HG03095 (cell line): ENCODE results near the gene SMIM11.
"Not testable (repeated sequence)": the region's sequence is repeated elsewhere in the genome, so short reads cannot be mapped to it uniquely, and the experiment has no call there.

Source experiments
- ATAC-seq: cut with Tn5 transposase; IDR thresholded peaks from one replicate; pipeline ENCODE4 v1.9.1; 2021; ENCODE audit warnings: moderate library complexity; ENCODE audit not compliant: unreplicated experiment

The SMIM11 gene

DNA sequence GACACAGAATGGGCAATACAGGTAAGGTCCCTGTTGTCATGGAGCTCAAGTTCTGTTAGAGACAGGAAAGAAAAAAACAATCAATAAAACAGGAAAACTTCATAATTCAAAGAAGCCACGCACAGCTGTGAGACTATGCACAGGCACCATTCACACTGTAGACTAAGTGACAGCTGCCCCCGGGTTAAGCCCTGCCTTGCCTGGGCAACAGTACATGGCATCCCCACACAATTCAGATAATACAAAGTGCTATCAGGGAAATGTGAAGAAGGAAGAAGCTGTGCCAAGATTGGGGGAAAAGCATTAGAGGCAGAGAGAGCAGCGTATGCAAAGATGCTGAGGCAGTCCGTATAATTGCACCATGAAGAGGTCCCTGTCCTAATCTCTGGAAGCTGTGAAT, 20.5 kb upstream of the SMIM11 start:
- ATAC-seq = no peak

DNA sequence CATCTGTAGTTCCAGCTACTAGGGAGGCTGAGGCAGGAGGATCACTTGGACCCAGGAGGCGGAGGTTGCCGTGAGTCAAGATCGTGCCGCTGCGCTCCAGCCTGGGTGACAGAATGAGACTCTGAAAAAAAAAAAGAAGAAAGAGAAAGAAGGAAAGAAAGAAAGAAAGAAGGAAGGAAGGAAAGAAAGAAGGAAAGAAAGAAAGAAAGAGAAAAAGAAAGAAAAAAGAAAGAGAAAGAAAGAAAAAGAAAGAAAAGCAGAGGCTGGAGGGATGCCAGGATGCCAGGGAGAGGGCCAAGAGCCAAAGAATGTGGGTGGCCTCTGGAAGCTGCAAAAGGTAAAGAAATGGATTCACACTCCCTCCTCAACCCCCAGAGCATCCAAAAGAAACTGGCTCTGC, 19.7 kb upstream of the SMIM11 start:
- ATAC-seq = no peak

DNA sequence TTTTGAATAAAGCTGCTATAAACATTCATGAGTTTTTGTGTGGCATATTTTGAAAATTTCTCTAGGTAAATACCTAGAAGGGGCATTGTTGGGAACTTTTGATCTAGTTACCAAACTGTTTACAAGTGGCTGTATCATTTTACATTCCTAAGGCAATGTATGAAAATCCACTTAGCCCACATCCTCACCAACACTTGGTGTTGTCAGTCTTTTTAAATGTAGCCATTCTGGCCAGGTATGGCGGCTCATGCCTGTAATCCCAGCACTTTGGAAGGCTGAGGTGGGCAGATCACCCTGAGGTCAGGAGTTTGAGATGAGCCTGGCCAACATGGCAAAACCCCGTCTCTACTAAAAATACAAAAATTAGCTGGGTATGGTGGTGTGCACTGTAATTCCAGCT, 17.4 kb upstream of the SMIM11 start:
- no peak for ATAC-seq

DNA sequence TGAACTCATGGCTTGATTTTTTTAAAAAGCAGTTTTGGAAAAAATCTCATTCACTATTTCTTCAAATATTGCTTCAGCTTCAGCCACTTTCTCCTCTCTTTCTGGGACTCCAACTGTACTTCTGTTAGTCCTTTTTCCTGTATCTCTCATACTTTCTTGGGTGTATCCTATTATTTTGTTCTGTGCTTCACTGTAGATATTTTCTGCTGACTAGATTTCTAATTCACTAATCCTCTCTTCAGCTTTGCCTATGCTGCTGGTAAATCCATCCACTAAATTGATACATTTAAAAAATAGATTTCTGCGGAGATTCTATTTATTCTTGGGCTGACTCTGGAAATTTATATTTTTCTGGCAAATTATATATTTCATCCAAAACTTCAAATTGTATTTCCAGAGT, 16.4 kb upstream of the SMIM11 start:
- ATAC-seq = no peak

DNA sequence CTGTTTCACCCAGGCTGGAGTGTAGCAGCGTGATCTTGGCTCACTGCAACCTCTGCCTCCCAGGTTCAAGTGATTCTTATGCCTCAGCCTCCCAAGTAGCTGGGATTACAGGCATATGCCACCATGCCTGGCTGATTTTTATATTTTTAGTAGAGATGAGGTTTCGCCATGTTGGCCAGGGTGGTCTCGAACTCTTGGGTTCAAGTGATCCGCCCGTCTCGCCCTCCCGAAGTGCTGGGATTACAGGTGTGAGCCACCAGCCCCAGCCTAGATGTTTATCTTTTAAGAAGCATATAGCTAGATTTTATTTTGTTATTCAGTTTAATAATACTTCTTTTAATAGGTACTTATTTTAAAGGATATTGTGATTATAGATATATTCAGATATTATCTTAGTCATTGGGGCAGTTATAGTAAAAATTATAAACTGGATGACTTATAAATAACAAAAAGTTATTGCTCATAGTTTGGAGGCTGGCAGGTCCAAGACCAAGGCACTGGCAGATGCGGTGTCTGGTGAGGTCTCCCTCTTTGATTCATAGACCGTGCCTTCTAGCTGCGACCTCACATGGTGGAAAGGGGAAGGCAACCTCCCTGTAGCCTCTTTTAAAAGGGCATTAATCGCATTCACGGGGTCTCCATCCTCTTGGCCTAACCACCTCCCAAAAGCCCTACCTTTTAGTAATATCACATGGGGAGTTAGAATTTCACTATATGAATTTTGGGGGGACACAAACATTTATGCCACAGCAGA, 14.6 kb upstream of the SMIM11 start:
- no peak for ATAC-seq

DNA sequence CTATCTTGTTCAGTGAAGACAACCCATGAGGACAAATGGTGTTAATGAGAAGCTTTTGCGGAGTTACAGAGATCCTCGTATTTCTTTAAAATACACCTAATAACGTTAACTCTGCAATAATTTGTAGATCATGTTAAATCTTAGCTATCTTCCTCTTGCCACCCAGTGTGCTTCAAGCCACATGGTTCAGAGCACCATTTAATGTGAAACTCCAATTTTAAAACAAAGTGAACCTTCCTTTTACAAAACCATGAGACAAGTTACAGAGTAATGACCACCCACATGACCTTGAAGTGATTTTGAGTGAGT, 13.2 kb upstream of the SMIM11 start:
- ATAC-seq = no peak

DNA sequence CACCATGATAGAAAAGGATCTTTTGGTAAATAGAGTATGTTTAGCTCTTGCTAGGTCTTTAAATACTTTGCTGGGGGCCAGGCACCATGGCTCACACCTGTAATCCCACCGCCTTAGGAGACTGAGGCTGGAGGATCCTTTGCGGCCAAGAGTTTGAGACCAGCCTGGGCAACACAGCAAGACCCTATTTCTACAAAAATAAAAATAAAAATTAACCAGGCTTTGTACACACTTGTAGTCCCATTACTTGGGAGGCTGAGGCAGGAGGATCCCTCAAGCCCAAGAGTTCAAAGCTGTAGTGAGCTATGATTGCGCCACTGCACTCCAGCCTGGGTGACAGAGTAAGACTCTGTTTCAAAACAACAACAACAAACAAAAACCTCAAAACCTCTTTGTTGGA, 12.6 kb upstream of the SMIM11 start:
- ATAC-seq = no peak

DNA sequence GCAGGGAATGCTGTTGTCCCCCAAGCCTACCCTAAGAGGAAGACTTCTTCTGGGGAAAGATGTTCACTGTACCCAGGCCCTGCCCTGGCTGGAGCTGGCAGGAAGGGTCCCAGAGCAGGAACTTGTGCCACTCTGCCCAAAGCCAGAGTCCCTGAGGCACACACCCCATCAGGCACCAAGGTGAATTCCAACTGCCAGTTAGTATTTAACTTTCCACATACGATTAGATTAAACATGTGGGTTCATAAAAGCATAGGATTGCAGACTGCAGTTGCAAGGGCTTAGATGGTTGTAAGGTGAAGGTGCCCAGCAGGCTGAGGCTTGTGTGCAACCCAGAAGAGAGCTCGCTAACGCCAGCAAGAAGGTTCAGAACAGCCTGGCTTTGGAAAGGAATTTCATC, 11.6 kb upstream of the SMIM11 start, which contains the start of gene KCNE2:
Gene KCNE2, plus strand, starts transcription at position 274 of the 400 bp plus-strand sequence. CDS start 6,473 bp downstream, outside the sequence.
- no peak for ATAC-seq

DNA sequence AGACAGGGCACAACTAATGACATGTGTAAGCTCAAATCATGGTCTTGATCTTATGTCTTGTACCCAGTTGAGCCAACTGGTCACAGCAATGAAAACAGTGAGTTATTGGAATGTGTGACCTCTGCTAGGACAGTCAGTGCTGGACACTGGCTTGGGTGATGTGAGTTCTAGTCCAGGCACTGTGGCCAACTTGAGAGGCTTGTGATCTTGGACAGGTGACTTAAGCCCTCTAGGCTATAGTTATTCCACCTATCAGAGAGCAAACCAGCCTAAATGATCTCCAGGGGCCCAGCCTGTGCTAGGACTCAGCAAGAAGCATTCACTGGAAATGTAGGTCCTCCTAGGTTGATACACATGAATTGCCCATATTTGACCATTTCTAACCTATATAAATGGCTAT, 10.4 kb upstream of the SMIM11 start:
- ATAC-seq = no peak

DNA sequence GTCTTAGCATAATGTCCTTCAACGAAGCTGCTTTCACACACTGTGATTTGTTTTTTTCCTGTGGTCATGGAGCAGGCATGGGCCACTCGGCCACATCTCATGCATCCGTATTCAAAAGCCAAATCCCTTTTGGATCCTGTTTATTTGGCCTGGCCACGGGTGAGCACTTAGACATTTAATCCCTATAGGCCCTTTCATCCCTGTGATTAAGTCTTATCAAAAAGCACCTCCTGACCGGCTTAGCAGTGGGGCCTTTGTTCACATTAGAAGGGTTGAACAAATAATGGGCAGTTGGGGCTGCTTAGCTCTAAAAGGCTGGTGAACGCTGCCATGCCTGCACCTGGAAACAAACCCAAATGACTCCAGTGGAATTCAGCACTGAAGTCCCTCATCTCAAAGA, 9.5 kb upstream of the SMIM11 start:
- ATAC-seq = no peak

DNA sequence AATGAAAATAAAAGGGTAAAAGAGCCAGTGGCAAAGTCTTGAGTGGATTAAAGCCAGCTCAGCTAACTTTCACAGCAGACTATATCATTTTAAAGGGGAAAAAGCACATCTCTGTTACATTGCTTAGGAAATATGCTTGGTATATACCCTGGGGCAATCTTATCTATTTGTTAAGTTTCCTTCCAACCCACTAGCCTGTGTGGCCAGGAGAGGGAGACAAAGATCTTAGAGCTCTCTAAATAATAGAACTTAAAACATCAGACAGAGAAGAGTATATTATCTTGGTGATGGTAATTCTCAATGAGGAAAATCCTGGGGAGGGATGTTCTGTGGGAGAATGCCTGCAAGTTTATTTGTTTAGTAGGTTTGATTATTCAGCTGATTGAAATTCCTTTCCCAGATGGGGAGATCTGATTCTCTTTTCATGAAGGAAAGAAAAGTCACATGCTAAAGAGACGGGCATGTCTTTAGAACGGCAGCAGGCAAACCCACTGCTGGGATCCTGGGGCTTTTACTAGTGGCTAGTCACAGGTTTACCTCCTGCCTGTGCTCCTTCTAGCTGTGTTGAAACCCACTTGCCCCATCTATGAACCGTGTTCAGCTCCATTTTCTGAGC, 7.9 kb upstream of the SMIM11 start:
- ATAC-seq = no peak

DNA sequence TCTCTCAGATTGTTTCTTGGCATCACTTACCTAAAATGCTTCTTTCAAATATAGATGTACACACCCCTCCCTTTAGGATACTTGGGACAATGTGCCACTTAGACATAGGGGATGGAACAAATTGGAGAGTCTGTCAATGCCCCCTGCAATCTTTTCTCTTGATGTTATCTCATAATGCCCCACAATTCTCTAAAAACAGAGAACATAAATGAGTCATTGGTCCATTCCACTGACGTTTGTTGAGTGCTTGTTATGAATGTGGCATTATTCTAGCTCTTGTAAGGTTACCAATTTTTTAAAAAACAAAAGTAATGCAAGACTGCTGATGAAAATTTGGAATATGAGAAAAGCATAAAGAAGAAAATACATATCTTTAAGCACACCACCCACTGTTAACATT, 5.6 kb upstream of the SMIM11 start:
- no peak for ATAC-seq

DNA sequence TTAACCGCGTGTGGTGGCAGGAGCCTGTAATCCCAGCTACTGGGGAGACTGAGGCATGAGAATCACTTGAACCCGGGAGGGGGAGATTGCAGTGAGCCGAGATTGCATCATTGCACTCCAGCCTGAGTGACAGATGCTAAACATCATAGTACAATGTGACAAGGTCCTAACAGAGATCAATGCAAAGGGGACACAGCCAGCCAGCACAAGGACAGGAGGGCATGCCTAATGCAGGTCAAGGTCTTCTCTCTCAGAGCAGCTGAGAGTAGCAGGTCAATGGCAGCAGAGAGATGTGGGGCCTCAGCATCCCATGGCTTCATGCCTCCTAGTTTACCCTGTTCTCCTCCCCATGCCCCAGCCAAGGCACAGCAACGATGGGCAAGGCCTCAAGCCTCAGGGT, 3.0 kb upstream of the SMIM11 start:
- ATAC-seq = no peak

DNA sequence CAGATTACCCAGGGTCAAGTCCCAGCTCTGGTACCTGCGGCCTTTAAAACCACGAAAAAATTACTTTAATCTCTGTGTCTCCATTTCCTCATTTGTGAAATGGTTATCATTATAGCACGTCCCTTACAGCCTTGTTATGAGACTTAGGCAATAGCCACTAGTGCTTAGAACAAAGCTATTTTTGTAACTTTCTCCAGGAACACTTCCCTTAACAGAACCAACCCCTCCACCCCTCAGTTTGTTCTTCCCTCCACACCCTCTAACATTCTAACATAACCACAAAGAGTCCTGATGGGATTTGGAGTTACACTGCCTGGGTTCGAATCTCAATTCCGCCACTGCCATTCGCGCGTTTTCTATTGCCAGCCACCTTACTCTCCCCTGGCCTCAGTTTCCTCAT, 845 bp upstream of the SMIM11 start:
- ATAC-seq = not testable (repeated sequence)

DNA sequence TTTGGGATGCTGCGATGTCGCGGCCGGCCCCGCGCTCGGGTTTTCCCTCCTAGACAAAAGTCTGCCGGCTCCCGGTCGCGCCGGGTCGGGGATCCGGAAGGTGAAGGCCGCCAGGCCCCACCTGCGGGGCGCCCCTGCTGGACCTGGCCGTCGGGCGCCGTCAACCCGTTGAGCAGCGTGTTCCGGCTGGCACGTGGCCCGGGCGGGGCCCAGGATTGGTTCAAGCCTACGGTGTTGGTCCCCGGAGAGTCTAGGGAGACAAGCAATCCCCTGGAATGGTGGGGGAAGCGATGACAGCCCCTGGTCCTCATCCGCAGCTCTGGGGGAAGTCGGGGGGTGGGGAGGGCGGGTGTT, 289 bp downstream of the SMIM11 start:
- peak; percentile 46 for ATAC-seq

DNA sequence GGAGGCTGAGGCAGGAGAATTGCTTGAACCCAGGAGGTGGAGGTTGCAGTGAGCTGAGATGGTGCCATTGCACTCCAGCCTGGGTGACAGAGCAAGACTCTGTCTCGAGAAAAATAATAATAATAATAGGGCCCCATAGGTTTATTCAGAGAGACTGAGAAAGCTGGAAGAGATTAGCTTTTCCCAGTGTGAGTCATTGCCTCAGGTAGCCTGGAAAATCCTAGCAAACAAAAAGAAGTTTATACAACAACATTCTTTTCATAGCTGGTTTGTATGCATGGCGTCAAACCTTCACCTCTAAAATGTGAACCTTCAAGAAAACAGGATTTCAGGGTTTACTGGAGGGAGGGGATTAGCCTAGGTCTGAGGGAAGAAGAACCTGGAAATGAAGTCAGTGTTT, 7.8 kb downstream of the SMIM11 start:
- ATAC-seq = not testable (repeated sequence)

DNA sequence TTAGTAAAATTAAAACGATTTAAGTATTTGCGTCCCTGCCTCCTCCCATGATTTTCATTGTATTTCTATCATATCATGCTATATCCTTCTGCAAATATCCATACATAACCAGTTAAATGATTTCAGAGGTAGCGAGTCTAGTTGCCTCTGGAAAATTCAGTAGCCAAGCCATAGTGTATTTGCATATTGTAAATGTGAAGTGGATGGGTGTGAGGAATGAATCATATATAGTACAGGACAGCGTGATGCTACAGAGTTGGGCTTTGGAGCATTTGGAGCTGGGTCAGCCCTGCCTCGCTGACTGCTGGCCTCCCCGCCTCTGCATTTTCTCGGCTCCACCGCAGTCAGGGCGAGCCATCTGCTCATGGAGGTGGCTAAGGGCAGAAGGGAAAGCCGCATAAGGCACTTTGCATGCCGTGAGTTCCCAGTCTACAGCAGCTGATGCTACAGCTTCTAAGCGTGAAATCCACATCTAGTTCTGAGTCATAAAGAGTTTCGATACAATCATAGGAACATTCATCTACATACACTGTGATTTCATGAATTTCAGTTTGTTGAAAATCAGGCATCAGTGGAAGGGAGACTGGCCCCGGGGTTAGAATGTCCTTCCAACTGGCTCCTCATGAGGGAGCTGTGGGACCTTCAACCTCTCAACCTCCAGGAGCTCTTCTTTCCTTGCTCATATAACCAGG, 8.6 kb downstream of the SMIM11 start:
- peak; percentile 98 for ATAC-seq

DNA sequence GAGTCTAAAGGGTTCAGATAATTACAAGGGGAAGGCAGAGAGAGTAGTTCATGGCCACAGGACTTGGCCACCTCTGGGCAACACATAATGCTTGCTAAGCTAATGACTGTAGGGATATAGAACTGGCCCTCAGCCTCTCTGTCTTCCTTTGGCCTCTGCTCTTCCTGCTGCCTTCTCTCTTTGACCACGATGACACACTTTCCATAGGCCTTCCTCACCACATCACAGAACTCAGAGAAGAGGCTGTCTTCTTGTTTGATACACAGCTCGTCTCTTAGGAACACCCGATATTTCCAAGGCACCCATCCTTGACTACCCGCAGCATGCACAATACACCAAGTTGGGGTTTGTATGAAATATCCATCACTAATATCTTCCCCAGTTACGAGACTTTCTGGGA, 25.2 kb downstream of the SMIM11 start:
- ATAC-seq = not testable (repeated sequence)

DNA sequence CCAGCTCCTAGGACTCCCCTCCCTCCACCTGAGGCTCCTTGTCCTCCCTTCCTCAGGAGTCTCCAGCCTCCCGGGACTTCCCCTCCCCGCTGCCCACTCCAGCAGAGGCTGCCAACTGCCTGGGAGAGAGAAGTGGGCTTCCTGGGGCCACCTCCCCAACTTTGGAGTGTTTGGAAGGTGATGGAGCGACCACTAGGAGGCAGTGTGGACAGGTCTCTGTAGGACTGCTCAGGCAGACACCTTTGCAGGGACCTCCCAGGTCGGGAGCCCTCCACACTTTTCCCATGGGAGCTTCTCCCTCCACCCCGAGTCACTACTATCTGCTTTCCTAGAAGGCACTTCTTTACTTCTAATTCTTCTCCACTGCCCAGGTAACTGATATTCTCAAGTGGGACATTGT, 29.4 kb downstream of the SMIM11 start:
- not testable (repeated sequence) for ATAC-seq

DNA sequence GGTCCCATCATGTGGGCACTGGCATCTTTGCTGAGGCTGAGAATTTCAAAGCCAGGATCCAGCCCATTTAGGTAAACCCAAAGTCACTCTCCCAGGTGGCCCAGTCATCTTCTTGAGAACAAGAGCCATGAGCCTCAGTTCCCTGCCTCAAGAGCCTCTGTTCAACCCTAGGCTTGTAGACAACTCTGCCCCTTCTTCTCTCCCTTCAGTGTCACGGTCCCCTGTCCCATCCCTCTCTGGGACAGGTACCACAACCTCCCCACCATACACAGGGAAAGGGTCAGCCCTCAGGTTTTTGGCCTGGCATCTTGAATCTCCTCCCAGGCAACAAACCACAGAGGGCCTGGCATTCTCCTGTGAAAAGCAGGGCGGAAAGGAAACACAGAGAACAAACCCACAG, 30.4 kb downstream of the SMIM11 start:
- not testable (repeated sequence) for ATAC-seq

DNA sequence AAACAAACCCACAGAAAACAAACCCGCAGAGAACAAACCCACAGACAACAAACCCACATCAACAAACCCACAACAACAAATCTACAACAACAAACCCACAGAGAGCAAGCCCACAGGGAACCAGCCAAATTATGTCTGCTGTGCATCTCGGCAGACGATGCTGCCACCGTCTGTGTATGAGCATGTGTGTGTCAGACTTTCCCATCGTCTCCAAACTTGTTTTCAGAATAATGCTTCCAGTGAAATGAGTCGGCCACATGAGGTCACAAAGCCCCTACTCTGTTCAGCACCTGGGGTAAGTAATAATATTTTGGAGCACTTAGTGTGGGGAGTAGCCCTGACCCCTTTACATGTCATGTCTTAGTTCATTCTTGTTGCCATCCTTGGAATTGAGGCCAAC, 30.8 kb downstream of the SMIM11 start:
- ATAC-seq = not testable (repeated sequence)

DNA sequence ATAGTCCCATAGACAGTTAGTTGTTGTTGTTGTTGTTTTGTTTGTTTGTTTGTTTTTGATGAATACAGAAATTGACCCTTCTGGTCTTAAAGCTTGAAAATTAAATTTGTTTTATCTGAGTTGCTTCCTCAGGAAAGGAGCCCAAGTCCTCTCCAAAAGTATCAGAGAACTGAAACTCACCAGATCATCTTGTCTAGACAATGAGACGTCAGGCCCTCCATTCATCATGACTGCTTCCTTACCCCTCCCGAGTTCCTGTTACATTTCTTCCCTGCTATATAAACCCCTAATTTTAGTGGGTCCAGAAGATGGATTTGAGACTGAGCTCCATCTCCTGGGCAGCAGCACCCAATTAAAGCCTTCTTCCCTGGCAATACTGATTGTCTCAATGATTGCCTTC, 31.4 kb downstream of the SMIM11 start:
- not testable (repeated sequence) for ATAC-seq
